Measurements from ENCODE around the gene TAF4.
"Not testable (repeated sequence)": the region's sequence is repeated elsewhere in the genome, so short reads cannot be mapped to it uniquely, and the experiment has no call there.

The TAF4 gene

GRCh38 chr20:61976644-61977418, 88.8 kb downstream of the TAF4 start:
- DNase-seq: no peak

DNA sequence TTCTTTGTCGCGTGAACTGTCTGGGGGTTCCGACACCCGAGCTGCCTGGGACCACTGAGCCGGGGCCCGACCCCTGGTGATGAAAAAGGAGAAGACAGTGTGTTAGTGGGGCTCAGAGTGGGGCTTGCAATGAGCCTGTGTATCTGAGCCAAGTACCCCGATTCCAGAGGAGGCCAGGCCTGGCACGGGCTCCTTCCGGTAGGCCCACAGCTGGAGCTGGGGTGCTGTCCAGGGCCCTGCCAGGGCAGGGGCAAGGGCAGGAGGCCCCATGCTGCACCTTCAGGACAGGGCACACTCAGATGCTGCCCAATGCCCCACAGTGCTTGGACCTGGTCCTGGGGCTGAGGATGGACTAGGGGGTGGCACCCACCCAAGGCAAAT, 89.4 kb downstream of the TAF4 start:
- no peak for DNase-seq

GRCh38 chr20:61975407-61976129, 90.1 kb downstream of the TAF4 start:
- no peak for DNase-seq

- no peak for DNase-seq
Observed at GRCh38 chr20:61974357-61974665, 91.4 kb downstream of the TAF4 start.

DNA sequence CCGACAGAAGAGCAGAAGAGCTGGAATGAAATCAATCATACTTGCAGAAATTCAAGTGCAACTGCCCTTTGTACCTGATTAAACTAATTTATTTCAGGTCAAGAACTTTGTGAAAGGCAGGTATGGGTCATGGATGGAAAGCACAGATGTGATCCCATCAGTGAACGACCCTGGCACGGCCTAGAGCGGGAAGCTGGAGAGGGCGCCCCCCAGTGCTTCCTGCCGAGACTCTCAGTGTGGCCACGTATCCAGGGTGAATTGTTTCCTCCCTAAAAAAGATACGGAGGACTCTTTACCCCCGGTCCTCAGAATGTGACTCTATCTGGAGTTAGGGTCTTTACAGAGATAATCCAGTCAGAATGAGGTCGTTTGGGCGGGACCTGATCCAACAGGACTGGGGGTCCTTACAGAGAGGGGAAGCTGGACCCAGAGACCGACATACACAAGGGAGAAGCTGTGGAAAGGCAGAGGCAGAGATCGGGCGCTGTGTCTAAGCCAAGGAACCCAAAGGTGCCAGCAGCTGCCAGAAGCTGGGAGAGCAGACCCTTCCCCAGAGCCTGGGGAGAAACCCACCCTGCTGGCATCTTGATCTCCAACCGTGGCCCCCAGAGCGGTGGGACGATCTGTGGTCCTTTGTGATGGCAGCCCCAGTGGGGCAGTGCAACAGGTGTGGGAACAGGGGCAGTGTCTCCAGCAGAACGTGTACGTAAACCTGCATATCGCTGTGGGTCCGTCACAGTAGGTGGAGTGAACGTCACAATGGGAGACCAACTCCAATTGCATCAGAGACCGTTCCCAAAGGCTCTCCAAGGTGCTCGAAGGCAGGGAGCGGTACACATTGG, 91.9 kb downstream of the TAF4 start:
- no peak for DNase-seq

DNA sequence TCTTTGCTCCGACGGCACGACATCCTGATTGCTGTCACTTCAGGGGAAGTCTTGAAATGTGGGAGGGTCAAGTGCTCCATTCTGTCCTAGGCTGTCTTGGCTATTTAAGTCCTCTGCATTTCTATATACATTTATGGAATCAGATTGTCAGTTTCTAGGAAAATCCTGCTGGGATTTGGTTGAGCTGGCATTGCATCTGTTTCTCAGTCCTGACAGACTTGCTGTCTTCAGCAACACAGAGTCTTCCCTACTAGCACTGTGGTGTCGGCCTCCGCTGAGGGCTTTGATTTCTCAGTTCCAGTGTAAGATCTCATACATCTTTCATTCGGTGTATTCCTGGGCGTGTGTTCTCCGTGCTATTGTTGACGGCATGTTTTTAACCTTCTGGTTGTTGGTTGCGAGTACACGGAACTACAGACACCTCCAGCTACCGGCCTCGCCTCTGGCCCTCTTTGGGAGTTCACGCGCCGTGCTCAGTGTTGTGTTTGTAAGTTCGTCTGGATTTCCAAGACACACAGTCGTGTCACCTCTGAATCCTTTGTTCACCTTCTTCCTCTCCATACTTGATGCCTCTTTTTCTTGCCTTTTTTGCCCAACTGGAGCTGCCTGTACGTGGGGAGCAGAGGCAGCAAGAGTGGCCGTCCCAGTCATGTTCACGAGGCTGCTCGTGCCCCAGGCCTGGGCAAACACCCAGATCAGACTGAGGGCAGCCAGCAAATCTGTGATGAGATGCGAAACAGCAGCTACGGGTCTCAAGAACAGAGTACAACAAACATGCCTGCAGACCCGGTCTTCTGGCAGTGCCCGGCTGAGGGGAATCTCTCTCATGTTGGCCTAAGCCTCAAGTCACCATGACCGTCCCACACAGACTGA, 92.8 kb downstream of the TAF4 start:
- DNase-seq: no peak

GRCh38 chr20:61971595-61971994, 94.1 kb downstream of the TAF4 start:
- DNase-seq: not testable (repeated sequence)

GRCh38 chr20:61970357-61970756, 95.3 kb downstream of the TAF4 start:
- DNase-seq: no peak

- DNase-seq: no peak
Observed at GRCh38 chr20:61969806-61970205, 95.9 kb downstream of the TAF4 start.

- no peak for DNase-seq
Observed at GRCh38 chr20:61968932-61969331, 96.7 kb downstream of the TAF4 start.

DNA sequence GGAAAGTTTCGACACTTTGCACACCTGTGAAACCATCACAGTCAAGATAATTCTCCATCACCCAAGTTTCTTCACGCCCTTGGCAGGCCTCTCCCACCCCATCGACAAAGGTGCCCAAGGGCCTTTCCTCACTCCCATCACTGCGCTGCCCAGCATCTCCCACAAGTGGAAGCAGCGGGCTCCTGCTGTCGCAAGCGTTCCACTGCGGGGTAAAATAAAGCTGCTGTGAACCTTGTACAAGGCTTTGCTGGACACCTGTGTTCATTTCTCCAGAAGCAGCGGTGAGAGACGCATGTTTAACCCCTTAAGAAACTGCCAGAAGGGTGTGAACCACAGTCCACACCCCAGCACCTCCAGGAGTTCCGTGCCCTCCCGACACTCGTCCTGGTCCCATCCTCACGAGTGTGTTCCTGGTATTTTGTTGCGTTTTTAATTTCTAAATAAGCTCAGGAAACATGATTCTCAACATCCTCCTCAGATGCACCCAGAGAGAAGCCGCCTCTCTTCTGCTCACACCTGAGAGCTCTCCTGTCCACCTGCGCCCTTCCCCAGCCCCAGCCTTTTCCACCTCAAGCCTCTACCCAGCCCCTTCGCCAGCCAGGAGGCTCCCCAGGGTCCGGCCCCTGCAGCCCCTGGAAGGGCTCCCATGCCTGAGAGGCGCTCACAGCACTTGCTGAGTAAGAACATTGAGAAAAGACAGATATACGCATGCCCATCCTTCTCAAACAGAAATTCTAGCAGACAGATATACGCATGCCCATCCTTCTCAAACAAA, 97.5 kb downstream of the TAF4 start:
- DNase-seq: no peak

DNA sequence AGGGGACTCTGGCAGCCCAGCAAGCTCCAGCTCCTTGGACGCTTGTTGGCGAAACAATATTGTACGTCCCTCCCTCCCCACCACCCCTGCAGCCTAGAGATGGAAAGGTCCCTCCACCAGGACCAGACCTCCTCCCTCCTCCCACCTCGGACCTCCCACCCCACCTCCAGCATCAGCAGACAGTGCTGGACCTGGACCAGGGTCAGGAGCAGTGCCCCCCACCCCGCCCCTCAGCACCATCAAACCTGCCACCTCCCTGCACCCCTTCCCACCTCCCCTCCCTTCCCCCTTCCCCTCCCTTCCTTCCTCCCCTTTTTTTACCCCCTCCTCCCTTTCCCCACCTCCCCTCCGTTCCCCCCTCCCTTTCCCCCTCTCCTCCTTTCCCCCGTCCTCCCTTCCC, 98.4 kb downstream of the TAF4 start:
- DNase-seq: no peak

GRCh38 chr20:61966492-61967244, 99.0 kb downstream of the TAF4 start:
- DNase-seq: no peak

DNA sequence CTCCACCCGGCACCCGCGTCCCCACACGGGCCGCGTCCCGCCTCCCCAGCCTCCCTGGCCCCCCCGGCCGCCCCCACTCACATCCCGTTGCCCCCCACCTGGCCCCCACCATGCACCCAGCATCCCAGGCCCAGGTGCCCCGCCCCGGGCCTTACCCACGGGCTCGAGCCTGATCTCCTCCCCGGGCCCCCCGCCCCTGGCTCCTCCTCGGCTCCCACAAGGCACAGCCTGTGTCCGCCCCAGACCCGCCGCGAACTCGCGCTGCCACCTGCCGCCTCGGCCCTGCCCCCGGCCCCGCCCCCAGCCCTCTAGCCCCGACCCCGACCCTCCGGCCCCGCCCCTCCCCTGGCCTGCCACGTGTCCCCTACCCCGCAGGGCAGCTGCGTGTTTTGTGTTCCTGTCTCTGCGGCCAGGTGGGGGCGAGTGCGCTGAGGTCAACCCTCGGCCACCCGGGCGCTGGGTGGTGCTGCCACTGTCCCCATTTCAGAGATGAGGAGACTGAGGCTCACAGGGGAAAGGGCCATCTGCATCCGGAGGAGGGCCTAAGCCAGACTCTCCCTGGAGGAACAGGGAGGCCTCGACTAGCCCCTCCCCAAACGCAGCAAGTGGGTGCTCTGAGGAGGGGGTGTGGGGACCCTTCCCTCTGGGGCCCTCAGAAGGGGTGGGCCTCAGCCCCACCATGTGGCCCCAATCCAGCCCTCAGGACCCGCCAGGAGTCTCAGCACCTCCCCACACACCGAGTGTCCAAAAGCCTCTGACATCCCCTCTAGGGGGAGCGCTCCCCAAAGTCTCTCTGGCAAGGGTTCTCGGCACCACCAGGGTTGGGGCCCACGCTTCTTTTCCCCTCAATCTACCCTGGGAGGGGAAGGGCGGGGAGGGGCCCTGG, 99.8 kb downstream of the TAF4 start:
- no peak for DNase-seq

- no peak for DNase-seq
Observed at GRCh38 chr20:61964675-61965605, 100.7 kb downstream of the TAF4 start.

- DNase-seq: no peak
Observed at GRCh38 chr20:61963885-61964674, 101.6 kb downstream of the TAF4 start.

- no peak for DNase-seq
Observed at GRCh38 chr20:61963149-61963548, 102.5 kb downstream of the TAF4 start.

DNA sequence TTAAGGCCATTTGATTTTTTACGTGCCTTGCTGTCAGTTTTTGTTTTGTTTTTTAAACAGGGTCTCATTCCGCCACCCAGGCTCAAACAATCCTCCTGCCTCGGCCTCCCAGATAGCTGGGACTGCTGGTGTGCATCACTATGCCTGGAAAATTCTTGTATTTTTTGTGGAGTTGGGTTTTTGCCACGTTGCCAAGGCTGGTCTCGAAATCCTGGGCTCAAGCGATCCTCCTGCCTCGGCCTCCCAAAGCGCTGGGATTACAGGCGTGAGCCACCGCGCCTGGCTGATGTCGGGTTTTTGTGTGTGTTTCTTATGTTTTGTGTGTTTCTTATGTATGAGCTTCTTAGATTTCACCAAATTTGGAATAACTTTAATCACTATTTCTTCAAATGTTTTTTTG, 104.8 kb downstream of the TAF4 start:
- no peak for DNase-seq

All from CD4-positive, alpha-beta T cell treated with Interleukin-10 for 1 hour (primary cell).